Bronchial epithelial cell (primary cell): ENCODE measurements around the gene IL22. TPM values are rescaled to one million over a fixed set of nuclear protein-coding genes. Genes with fewer than 3 reads are reported as not detected.

ENCODE experiments used
- DNase-seq: peaks from one replicate; pipeline ENCODE4 v3.0.0-alpha.2; 2010; ENCODE audit warnings: low read depth
- FAIRE-seq: peaks from 2 replicates; lab custom pipeline; 2011; peaks lifted over from hg19 to GRCh38; lab: Jason Lieb, UNC
- H3K27me3 ChIP-seq: 2 replicates; pipeline ENCODE4 v1.5.1; 2011; ENCODE audit warnings: low read length; ENCODE audit not compliant: control insufficient read depth, insufficient read depth
- H3K36me3 ChIP-seq: 2 replicates; pipeline ENCODE4 v1.5.1; 2011; ENCODE audit warnings: low read length; ENCODE audit not compliant: control insufficient read depth, insufficient read depth
- H3K4me3 ChIP-seq: 2 replicates; pipeline ENCODE4 v1.5.1; 2011; ENCODE audit warnings: mild to moderate bottlenecking, low read depth, low read length, control low read depth
- total RNA-seq: library from RNA; depleted of rRNA; stranded (reverse); fragments of >200 nt; gene quantifications from 2 replicates; pipeline ENCODE4 v1.2.1, GENCODE V29; 2014
- TF ChIP-seq, protein P1 (sequence below): IDR thresholded peaks from 2 replicates; pipeline ENCODE4 v1.5.1; 2011; ENCODE audit warnings: mild to moderate bottlenecking, moderate library complexity, low read length, control low read depth, inconsistent platforms; ENCODE audit not compliant: insufficient read depth, severe bottlenecking

IL22 gene
- total RNA-seq, 1 donor from 2014 or later = not detected

- no peak overlapping the region for H3K4me3 ChIP-seq
- no peaks in the 10 kb centered on the region for H3K36me3 ChIP-seq
- H3K27me3 ChIP-seq = no peaks in the 10 kb centered on the region
- TF ChIP-seq, protein P1, sequence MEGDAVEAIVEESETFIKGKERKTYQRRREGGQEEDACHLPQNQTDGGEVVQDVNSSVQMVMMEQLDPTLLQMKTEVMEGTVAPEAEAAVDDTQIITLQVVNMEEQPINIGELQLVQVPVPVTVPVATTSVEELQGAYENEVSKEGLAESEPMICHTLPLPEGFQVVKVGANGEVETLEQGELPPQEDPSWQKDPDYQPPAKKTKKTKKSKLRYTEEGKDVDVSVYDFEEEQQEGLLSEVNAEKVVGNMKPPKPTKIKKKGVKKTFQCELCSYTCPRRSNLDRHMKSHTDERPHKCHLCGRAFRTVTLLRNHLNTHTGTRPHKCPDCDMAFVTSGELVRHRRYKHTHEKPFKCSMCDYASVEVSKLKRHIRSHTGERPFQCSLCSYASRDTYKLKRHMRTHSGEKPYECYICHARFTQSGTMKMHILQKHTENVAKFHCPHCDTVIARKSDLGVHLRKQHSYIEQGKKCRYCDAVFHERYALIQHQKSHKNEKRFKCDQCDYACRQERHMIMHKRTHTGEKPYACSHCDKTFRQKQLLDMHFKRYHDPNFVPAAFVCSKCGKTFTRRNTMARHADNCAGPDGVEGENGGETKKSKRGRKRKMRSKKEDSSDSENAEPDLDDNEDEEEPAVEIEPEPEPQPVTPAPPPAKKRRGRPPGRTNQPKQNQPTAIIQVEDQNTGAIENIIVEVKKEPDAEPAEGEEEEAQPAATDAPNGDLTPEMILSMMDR = no peak
- FAIRE-seq (peak; percentile 50), DNase-seq (peak; percentile 97)
Measured at GRCh38 chr12:68291396-68292036, 38.1 kb upstream of the IL22 start.

DNA sequence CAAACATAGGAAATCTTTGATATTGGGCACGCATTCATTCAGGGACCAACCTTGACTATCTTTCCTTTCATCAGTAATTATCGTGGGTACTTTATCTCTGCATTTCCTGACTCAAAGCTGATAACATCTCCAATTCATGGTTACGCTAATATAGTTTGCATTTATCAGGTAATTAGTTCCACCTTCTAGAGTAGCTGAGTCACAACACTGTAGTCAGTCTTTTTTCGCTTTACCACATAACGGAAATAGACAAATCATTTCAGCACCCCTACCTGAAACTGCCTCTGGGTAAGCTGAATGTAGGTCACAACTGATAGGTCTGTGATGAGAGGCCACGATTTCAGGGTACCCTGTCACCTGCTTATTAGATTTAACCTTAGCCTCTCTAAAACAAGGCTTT, 36.7 kb upstream of the IL22 start:
- no peak for FAIRE-seq
- H3K4me3 ChIP-seq = no peak overlapping the region
- TF ChIP-seq, protein P1 = no peak

DNA sequence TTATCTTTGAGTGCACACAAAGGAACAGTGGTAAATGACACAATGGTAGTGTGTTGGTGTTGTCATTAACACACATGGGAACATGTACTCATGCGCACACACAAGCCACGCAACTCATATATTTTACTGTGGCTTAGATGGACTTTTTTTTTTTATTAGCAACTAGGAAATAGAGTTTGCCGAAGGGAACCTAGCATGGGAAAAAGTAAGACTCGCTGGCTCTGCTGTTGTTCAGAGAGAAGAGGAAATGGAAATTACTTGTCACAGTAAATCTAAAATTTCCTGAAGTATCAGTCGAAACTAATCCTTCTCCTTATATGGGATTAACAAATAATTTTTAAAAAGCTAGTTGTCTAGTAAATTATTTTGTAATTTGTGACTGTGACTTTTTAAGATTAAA, 33.7 kb upstream of the IL22 start:
- FAIRE-seq (no peak), DNase-seq (no peak)
- TF ChIP-seq, protein P1 = no peak
- H3K27me3 ChIP-seq = no peaks in the 10 kb centered on the region
- no peaks in the 10 kb centered on the region for H3K36me3 ChIP-seq
- H3K4me3 ChIP-seq = no peak overlapping the region

More for the DNA sequence above, 36.7 kb upstream of the IL22 start:
- no peaks in the 10 kb centered on the region for H3K36me3 ChIP-seq
- H3K27me3 ChIP-seq = no peaks in the 10 kb centered on the region
- DNase-seq = no peak

DNA sequence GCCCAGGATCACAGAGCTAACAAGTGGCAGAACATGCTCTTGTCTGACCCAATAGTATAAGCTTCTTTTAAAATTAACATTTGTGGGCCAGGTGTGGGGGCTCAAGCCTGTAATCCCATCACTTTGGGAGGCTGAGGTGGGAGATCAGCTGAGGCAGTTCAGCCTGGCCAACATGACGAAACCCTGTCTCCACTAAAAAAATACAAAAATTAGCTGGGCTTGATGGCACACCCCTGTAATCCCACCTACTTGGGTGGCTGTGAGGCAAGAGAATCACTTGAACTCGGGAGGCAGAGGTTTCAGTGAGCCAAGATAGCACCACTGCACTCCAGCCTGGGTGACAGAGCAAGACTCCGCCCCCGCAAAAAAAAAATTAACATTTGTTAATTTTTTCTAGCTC, 33.0 kb upstream of the IL22 start:
- Histone ChIP-seq H3K36me3 (no peaks in the 10 kb centered on the region), H3K27me3 (no peaks in the 10 kb centered on the region), H3K4me3 (no peak overlapping the region)
- no peak for DNase-seq
- TF ChIP-seq, protein P1 = no peak
- no peak for FAIRE-seq

- TF ChIP-seq, protein P1 = no peak
- no peaks in the 10 kb centered on the region for H3K36me3 ChIP-seq
- no peaks in the 10 kb centered on the region for H3K27me3 ChIP-seq
- FAIRE-seq = no peak
- no peak overlapping the region for H3K4me3 ChIP-seq
- DNase-seq = no peak
Measured at GRCh38 chr12:68285541-68285940, 32.1 kb upstream of the IL22 start.
